ENCODE results near the gene VPS4A.

VPS4A gene

DNA sequence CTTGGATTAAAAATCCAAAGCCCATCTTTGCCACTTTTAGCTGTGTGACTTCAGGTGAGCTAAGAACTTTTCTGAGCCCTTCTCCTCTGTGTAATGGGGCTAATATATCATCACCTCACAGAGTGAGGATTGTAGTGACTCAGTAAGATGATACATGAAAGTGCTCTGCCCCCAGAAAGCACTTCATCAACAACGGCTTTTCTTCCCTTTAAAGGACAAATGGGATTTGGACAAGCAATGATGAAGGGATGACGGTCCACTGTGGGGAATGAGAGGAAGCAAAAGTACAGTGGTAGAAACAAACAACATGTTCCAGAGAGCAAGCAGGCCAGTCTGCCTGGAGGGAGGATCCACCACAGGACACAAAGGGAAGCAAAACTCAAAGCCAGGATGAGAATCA lies 54.8 kb downstream of the VPS4A start:
- DNase-seq (ENCODE audit: low read depth in 2 of 2): no peak

GRCh38 chr16:69366431-69366830 lies 55.3 kb downstream of the VPS4A start:
- no peak for DNase-seq (ENCODE audit: low read depth in 2 of 2)

DNA sequence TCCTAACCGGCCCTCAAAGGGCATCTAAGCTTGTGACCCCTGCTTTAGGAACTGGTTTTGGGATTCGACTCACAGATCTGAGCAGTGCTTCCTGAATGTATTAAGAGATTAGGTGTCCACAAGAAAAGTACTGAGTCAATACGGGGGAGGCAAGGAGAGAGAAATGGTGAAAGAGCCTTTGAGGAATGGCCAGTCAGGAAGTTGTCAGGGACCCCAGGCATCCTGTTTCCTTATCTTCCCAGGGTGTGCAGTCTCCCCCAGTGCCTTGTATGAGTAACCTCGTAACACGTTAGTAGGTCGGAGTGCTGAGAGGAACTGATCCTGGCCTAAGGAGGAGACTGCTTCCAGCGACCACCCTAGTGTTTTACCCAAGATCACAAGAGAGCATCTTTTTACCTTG lies 56.8 kb downstream of the VPS4A start:
- DNase-seq (ENCODE audit: low read depth in 2 of 2): no peak

DNA sequence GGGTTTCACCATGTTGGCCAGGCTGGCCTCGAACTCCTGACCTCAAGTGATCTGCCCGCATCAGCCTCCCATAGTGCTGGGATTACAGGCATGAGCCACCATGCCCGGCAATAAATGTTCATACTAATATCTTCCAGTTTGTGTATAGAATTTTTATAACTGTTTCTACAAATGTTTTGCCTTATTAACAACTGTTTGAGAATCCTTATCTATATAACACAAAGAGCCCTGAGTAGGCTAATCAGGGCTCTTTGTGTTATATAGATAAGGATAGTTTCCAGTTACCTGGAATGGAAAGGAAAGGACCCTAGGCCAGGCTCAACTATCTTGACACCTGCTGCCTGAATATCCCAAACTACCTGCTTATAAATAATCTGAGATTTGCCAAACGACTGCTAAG lies 57.7 kb downstream of the VPS4A start:
- DNase-seq (ENCODE audit: low read depth in 2 of 2): no peak

GRCh38 chr16:69371564-69371963 lies 60.4 kb downstream of the VPS4A start:
- no peak for DNase-seq (ENCODE audit: low read depth in 2 of 2)

DNA sequence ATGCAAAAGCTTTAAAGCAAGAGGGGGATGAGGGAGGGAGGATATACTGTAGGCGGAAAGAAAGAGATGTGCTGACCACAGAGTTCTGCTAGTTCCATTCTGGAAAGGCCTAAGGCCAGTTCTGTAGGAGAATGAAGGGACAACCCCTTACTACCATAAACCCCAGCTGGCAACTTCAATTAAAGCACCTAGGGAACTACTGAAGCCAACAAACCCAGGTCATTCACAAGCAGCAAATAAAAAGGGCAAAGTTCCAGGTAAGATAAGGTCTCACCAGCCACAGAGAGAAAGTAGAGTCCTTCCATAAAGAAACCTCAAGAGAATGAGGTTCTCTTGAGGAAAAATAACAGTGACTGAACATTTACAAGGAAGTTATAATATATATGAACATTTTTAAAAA lies 61.9 kb downstream of the VPS4A start:
- DNase-seq (ENCODE audit: low read depth in 2 of 2): no peak
